ENCODE results near the gene TSPAN3.

TSPAN3 gene

GRCh38 chr15:77038312-77039216 lies 32.3 kb downstream of the TSPAN3 start:
- DNase-seq (ENCODE audit: low read depth): no peak
- no peak overlapping the region for H3K4me3 ChIP-seq (ENCODE audit: low read depth, low read length)
- TF ChIP-seq MAX (IDR thresholded peaks at IDR 0.05; ENCODE audit: low read depth, low read length) (no peak), POLR2A (IDR thresholded peaks at IDR 0.05; ENCODE audit: extremely low read depth, insufficient read length) (no peak), MYC (IDR thresholded peaks at IDR 0.05; ENCODE audit: low read depth, low read length) (no peak), CTCF (IDR thresholded peaks at IDR 0.05; ENCODE audit: low read depth, low read length) (no peak)

GRCh38 chr15:77037388-77038209 lies 33.3 kb downstream of the TSPAN3 start:
- DNase-seq (ENCODE audit: low read depth): no peak
- H3K4me3 ChIP-seq (ENCODE audit: low read depth, low read length): no peak overlapping the region
- TF ChIP-seq MAX (IDR thresholded peaks at IDR 0.05; ENCODE audit: low read depth, low read length): no peak
- TF ChIP-seq MYC (IDR thresholded peaks at IDR 0.05; ENCODE audit: low read depth, low read length): no peak
- no peak for TF ChIP-seq CTCF (IDR thresholded peaks at IDR 0.05; ENCODE audit: low read depth, low read length)
- no peak for TF ChIP-seq POLR2A (IDR thresholded peaks at IDR 0.05; ENCODE audit: extremely low read depth, insufficient read length)

GRCh38 chr15:77036537-77037387 lies 34.1 kb downstream of the TSPAN3 start:
- no peak overlapping the region for H3K4me3 ChIP-seq (ENCODE audit: low read depth, low read length)
- TF ChIP-seq MAX (IDR thresholded peaks at IDR 0.05; ENCODE audit: low read depth, low read length) (no peak), POLR2A (IDR thresholded peaks at IDR 0.05; ENCODE audit: extremely low read depth, insufficient read length) (no peak), CTCF (IDR thresholded peaks at IDR 0.05; ENCODE audit: low read depth, low read length) (no peak), MYC (IDR thresholded peaks at IDR 0.05; ENCODE audit: low read depth, low read length) (no peak)
- peak; percentile 6 for DNase-seq (ENCODE audit: low read depth)

- H3K4me3 ChIP-seq (ENCODE audit: low read depth, low read length): no peak overlapping the region
- TF ChIP-seq MYC (IDR thresholded peaks at IDR 0.05; ENCODE audit: low read depth, low read length) (no peak), MAX (IDR thresholded peaks at IDR 0.05; ENCODE audit: low read depth, low read length) (no peak), POLR2A (IDR thresholded peaks at IDR 0.05; ENCODE audit: extremely low read depth, insufficient read length) (no peak), CTCF (IDR thresholded peaks at IDR 0.05; ENCODE audit: low read depth, low read length) (no peak)
- no peak for DNase-seq (ENCODE audit: low read depth)
Measured at GRCh38 chr15:77035999-77036471, 34.9 kb downstream of the TSPAN3 start.

- no peak overlapping the region for H3K4me3 ChIP-seq (ENCODE audit: low read depth, low read length)
- TF ChIP-seq POLR2A (IDR thresholded peaks at IDR 0.05; ENCODE audit: extremely low read depth, insufficient read length): no peak
- TF ChIP-seq MYC (IDR thresholded peaks at IDR 0.05; ENCODE audit: low read depth, low read length): no peak
- no peak for TF ChIP-seq MAX (IDR thresholded peaks at IDR 0.05; ENCODE audit: low read depth, low read length)
- no peak for TF ChIP-seq CTCF (IDR thresholded peaks at IDR 0.05; ENCODE audit: low read depth, low read length)
- DNase-seq (ENCODE audit: low read depth): peak; percentile 10
Measured at GRCh38 chr15:77035584-77035983, 35.3 kb downstream of the TSPAN3 start.
